Smooth muscle cell (in vitro differentiated cells): ENCODE results near the gene SASH1. TPM values are rescaled to one million over a fixed set of nuclear protein-coding genes. Genes with fewer than 3 reads are reported as not detected.

Experiments
- DNase-seq: peaks from one replicate; lab custom pipeline; 2025; ENCODE audit not compliant: unreplicated experiment; lab: John Stamatoyannopoulos, UW
- H2AFZ ChIP-seq: fragments of 200-600 bp; sonication (generic); 2 replicates; pipeline ENCODE4 v1.6.0; 2016; ENCODE audit warnings: antibody characterized with exemption, low read depth, mild to moderate bottlenecking
- H3F3A ChIP-seq: fragments of 200-600 bp; sonication (generic); 2 replicates; pipeline ENCODE4 v1.6.0; 2017; ENCODE audit warnings: antibody characterized with exemption, low read depth
- H3K27ac ChIP-seq: fragments of 200-600 bp; sonication (generic); 2 replicates; pipeline ENCODE4 v1.5.1; 2016; ENCODE audit warnings: low read depth, mild to moderate bottlenecking
- H3K27me3 ChIP-seq: fragments of 200-600 bp; sonication (generic); 2 replicates; pipeline ENCODE4 v1.6.1; 2016; ENCODE audit warnings: low read depth, mild to moderate bottlenecking
- H3K36me3 ChIP-seq: fragments of 200-600 bp; sonication (generic); 2 replicates; pipeline ENCODE4 v1.5.1; 2016; ENCODE audit warnings: low read depth
- H3K4me1 ChIP-seq: fragments of 200-600 bp; sonication (generic); 2 replicates; pipeline ENCODE4 v1.5.1; 2016; ENCODE audit warnings: low read depth
- H3K4me2 ChIP-seq: fragments of 200-600 bp; sonication (generic); 2 replicates; pipeline ENCODE4 v1.6.0; 2016; ENCODE audit warnings: mild to moderate bottlenecking
- H3K4me3 ChIP-seq: fragments of 200-600 bp; sonication (generic); 2 replicates; pipeline ENCODE4 v1.5.1; 2016; ENCODE audit warnings: mild to moderate bottlenecking
- H3K79me2 ChIP-seq: fragments of 200-600 bp; sonication (generic); 2 replicates; pipeline ENCODE4 v1.6.0; 2016; ENCODE audit warnings: low read depth, mild to moderate bottlenecking
- H3K9ac ChIP-seq: fragments of 200-600 bp; sonication (generic); 2 replicates; pipeline ENCODE4 v1.6.0; 2016; ENCODE audit warnings: low read depth
- H3K9me3 ChIP-seq: fragments of 200-600 bp; sonication (generic); replicated peaks from 2 replicates; pipeline ENCODE4 v1.5.1; 2016; ENCODE audit warnings: low read depth
- H4K20me1 ChIP-seq: fragments of 200-600 bp; sonication (generic); 2 replicates; pipeline ENCODE4 v1.6.0; 2016; ENCODE audit warnings: low read depth
- WGBS: methylation state at CpG from one replicate; pipeline ENCODE4 v1.1.7; 2016; ENCODE audit warnings: low lambda C conversion rate; 5-methylcytosine and 5-hydroxymethylcytosine counted together
- polyA plus RNA-seq: library from polyadenylated mRNA; unstranded; fragments of >200 nt; fragmentation: Nextera tagmentation; extraction: Ambion mirVana; gene quantifications from 2 replicates; pipeline ENCODE4 v1.2.1, GENCODE V29; 2016
- total RNA-seq: library from RNA; depleted of rRNA; stranded (reverse); fragments of >200 nt; gene quantifications from 2 replicates; pipeline ENCODE4 v1.2.3, GENCODE V29; 2014
- TF ChIP-seq, protein P1 (sequence below): fragments of 200-600 bp; sonication (generic); IDR thresholded peaks from 2 replicates; pipeline ENCODE4 v1.5.1; 2017; ENCODE audit warnings: borderline replicate concordance, mild to moderate bottlenecking, antibody characterized with exemption; ENCODE audit not compliant: insufficient read depth, poor library complexity, severe bottlenecking

The SASH1 gene
- total and polyA plus RNA-seq, 2 experiments from 2014 or later = 12.7 to 16.2 TPM

DNA sequence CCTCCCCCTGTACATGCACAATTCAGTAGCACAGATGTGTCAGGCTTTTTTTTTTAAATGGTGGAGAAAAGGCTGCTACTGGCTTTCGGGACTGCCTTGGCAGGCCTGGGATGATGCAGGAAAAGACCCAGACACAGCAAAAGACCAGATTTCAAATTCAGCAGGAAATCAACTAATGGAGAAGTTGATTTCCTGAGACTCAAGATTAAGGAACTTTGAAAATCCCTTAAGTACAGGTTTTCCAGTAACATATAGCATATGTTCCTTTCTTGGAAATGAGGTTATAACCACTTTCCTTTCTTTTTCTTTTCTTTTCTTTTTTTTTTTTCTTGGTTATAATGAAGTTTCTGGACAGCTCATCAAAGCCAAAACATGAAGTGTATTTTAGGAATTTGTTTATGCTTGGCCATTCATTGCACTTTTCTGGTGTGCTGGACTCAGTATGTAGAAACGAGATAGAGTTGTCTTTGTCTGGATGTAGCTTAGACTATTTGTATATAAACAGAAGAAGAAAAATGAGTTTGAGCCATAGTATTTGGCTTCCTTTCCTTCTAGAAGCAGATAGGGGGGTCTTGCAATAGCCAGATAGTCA is 119.4 kb downstream of the SASH1 start:
- H3K27ac ChIP-seq = peak overlapping the region; percentile 45
- WGBS = 17% methylated on average over 2 of the region's 2 CpGs
- H3K9ac ChIP-seq = no peak overlapping the region
- no peaks in the 10 kb centered on the region for H3K36me3 ChIP-seq
- H2AFZ ChIP-seq = no peak overlapping the region
- H3K4me1 ChIP-seq = peaks cover 5% of the 10 kb centered on the region
- no peaks in the 10 kb centered on the region for H3K79me2 ChIP-seq
- H3K4me3 ChIP-seq = no peak overlapping the region
- H3K27me3 ChIP-seq = no peaks in the 10 kb centered on the region
- TF ChIP-seq, protein P1, sequence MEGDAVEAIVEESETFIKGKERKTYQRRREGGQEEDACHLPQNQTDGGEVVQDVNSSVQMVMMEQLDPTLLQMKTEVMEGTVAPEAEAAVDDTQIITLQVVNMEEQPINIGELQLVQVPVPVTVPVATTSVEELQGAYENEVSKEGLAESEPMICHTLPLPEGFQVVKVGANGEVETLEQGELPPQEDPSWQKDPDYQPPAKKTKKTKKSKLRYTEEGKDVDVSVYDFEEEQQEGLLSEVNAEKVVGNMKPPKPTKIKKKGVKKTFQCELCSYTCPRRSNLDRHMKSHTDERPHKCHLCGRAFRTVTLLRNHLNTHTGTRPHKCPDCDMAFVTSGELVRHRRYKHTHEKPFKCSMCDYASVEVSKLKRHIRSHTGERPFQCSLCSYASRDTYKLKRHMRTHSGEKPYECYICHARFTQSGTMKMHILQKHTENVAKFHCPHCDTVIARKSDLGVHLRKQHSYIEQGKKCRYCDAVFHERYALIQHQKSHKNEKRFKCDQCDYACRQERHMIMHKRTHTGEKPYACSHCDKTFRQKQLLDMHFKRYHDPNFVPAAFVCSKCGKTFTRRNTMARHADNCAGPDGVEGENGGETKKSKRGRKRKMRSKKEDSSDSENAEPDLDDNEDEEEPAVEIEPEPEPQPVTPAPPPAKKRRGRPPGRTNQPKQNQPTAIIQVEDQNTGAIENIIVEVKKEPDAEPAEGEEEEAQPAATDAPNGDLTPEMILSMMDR = no peak
- no peaks in the 10 kb centered on the region for H3K9me3 ChIP-seq
- H3K4me2 ChIP-seq = peak overlapping the region; percentile 38
- no peak for DNase-seq
- no peaks in the 10 kb centered on the region for H4K20me1 ChIP-seq
- peaks cover 5% of the 10 kb centered on the region for H3F3A ChIP-seq

DNA sequence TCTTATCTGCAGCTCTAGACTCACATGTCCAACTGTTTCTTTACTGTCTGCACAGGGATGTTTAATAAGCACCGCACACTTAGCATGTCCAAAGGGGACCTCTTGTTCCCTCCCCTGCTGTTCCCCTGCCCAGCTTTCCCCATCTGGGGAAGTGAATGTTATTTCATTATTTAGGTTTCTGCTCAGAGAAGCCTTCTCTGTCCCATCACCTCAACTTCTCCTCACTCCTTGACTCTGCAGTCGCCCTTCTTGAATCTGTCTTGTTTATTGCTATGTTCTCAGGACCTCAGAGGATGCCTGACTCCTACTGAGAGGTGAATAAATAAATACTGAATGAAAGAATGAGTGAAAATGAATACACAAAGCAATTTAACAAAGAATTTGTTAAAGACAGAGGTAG is 121.0 kb downstream of the SASH1 start:
- H3K4me2 ChIP-seq = peak overlapping the region; percentile 39

DNA sequence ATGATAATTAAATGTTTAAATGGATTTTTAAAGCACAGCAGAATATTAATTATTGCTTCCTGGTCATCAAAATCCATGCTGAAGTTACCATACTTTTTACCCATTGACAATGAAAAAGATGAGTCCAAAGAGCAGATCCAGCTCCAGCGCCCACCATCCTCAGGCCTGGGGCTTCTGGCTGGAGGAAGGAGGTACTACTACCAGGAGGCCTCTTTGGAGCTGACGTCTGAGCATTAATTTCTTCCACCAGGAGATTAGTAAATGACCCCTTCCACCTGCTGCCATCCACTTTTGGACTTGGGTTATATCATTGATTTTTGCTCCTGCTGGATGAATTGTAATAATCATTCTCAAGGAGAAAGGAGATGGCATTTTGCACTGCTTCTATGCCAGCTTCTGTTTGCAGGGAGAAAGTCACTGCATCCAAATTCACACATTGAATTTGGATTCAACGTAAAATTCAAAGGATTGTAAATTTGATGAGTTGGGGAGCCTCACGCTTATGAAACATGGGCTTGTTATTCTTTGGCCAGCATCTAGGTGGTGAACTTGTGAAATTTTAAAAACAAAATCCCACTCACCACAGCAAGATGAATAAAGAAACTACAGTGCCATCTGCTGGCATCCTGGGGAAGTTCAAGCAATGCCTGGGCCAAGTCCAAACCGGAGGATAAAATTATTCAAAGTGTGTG is 121.8 kb downstream of the SASH1 start:
- TF ChIP-seq, protein P1 = peak; percentile 99
- Histone ChIP-seq H3F3A (peaks cover 5% of the 10 kb centered on the region), H2AFZ (no peak overlapping the region), H3K27me3 (no peaks in the 10 kb centered on the region), H3K4me3 (no peak overlapping the region), H3K9me3 (no peaks in the 10 kb centered on the region), H3K36me3 (no peaks in the 10 kb centered on the region), H3K4me1 (peaks cover 5% of the 10 kb centered on the region), H3K27ac (no peak overlapping the region), H3K79me2 (no peaks in the 10 kb centered on the region), H3K4me2 (no peak overlapping the region), H4K20me1 (no peaks in the 10 kb centered on the region), H3K9ac (no peak overlapping the region)
- peak; percentile 21 for DNase-seq
- WGBS = 44% methylated on average over 5 of the region's 5 CpGs

More for the DNA sequence above, 121.0 kb downstream of the SASH1 start:
- Histone ChIP-seq H4K20me1 (no peaks in the 10 kb centered on the region), H3K27me3 (no peaks in the 10 kb centered on the region), H3K36me3 (no peaks in the 10 kb centered on the region), H3K27ac (peak overlapping the region; percentile 28), H3K4me3 (no peak overlapping the region), H2AFZ (no peak overlapping the region), H3K79me2 (no peaks in the 10 kb centered on the region), H3K9me3 (no peaks in the 10 kb centered on the region), H3K9ac (no peak overlapping the region), H3K4me1 (peaks cover 5% of the 10 kb centered on the region), H3F3A (peaks cover 5% of the 10 kb centered on the region)
- DNase-seq = no peak
- TF ChIP-seq, protein P1 = no peak
- WGBS = 68% methylated on average over 2 of the region's 2 CpGs

DNA sequence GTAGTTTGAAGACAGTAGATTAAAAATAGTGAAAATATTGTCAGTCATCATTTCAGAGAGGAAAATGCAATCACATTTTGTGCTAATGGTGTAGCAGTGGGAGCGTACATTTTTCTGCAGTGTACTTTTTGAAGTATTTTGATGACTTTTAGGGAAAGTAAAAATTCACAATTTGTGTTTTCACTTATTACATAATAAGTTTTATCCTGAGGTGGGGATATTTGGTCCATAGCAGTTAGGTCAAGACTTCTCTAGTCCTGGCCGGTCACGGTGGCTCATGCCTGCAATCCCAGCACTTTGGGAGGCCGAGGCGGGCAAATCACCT is 122.3 kb downstream of the SASH1 start:
- 88% methylated on average over 5 of the region's 5 CpGs for WGBS
- no peaks in the 10 kb centered on the region for H3K36me3 ChIP-seq
- DNase-seq = no peak
- no peak overlapping the region for H3K27ac ChIP-seq
- H3K27me3 ChIP-seq = no peaks in the 10 kb centered on the region
- H3K9ac ChIP-seq = no peak overlapping the region
- H3K79me2 ChIP-seq = no peaks in the 10 kb centered on the region
- no peak overlapping the region for H2AFZ ChIP-seq
- H3K9me3 ChIP-seq = no peaks in the 10 kb centered on the region
- no peak overlapping the region for H3K4me3 ChIP-seq
- peaks cover 5% of the 10 kb centered on the region for H3K4me1 ChIP-seq
- H4K20me1 ChIP-seq = no peaks in the 10 kb centered on the region
- TF ChIP-seq, protein P1 = no peak
- H3F3A ChIP-seq = peaks cover 5% of the 10 kb centered on the region
- H3K4me2 ChIP-seq = no peak overlapping the region
